ENCODE measurements around the gene PEX3.
"Not testable (repeated sequence)": the region's sequence is repeated elsewhere in the genome, so short reads cannot be mapped to it uniquely, and the experiment has no call there.

The PEX3 gene

GRCh38 chr6:143505537-143505936, 54.9 kb downstream of the PEX3 start:
- in situ Hi-C loops (cut with MboI; ENCODE audit: low sequenced_read_pairs), result no loop called here

GRCh38 chr6:143506199-143506598, 55.6 kb downstream of the PEX3 start:
- in situ Hi-C loops (cut with MboI; ENCODE audit: low sequenced_read_pairs), result no loop called here

GRCh38 chr6:143506620-143507019, 56.0 kb downstream of the PEX3 start:
- in situ Hi-C loops (cut with MboI; ENCODE audit: low sequenced_read_pairs), result no loop called here

- in situ Hi-C loops (cut with MboI; ENCODE audit: low sequenced_read_pairs), result no loop called here
These were observed 56.9 kb downstream of the PEX3 start for GRCh38 chr6:143507358-143508145.

- in situ Hi-C loops (cut with MboI; ENCODE audit: low sequenced_read_pairs), result not testable (repeated sequence)
These were observed 59.7 kb downstream of the PEX3 start for GRCh38 chr6:143510326-143510725.

GRCh38 chr6:143510991-143511891, 60.6 kb downstream of the PEX3 start, which contains the start of gene FUCA2:
FUCA2 (minus strand) TSS chr6:143511720; CDS start chr6:143511634, 86 bp downstream.
- in situ Hi-C loops (cut with MboI; ENCODE audit: low sequenced_read_pairs), result no loop called here

- in situ Hi-C loops (cut with MboI; ENCODE audit: low sequenced_read_pairs), result no loop called here
These were observed 62.8 kb downstream of the PEX3 start for GRCh38 chr6:143513410-143513809.

- in situ Hi-C loops (cut with MboI; ENCODE audit: low sequenced_read_pairs), result no loop called here
These were observed 64.6 kb downstream of the PEX3 start for GRCh38 chr6:143515061-143515760.

GRCh38 chr6:143515766-143516355, 65.3 kb downstream of the PEX3 start:
- in situ Hi-C loops (cut with MboI; ENCODE audit: low sequenced_read_pairs), result no loop called here

- in situ Hi-C loops (cut with MboI; ENCODE audit: low sequenced_read_pairs), result no loop called here
These were observed 66.3 kb downstream of the PEX3 start for GRCh38 chr6:143516690-143517446.

GRCh38 chr6:143517447-143517773, 66.8 kb downstream of the PEX3 start:
- in situ Hi-C loops (cut with MboI; ENCODE audit: low sequenced_read_pairs), result no loop called here

- in situ Hi-C loops (cut with MboI; ENCODE audit: low sequenced_read_pairs), result no loop called here
These were observed 71.5 kb downstream of the PEX3 start for GRCh38 chr6:143522039-143522600.

- in situ Hi-C loops (cut with MboI; ENCODE audit: low sequenced_read_pairs), result no loop called here
These were observed 74.8 kb downstream of the PEX3 start for GRCh38 chr6:143525356-143525755.

GRCh38 chr6:143527677-143528076, 77.1 kb downstream of the PEX3 start:
- in situ Hi-C loops (cut with MboI; ENCODE audit: low sequenced_read_pairs), result no loop called here

GRCh38 chr6:143528164-143528811, 77.7 kb downstream of the PEX3 start:
- in situ Hi-C loops (cut with MboI; ENCODE audit: low sequenced_read_pairs), result no loop called here

- in situ Hi-C loops (cut with MboI; ENCODE audit: low sequenced_read_pairs), result no loop called here
These were observed 78.5 kb downstream of the PEX3 start for GRCh38 chr6:143529095-143529494.

- in situ Hi-C loops (cut with MboI; ENCODE audit: low sequenced_read_pairs), result no loop called here
These were observed 81.3 kb downstream of the PEX3 start for GRCh38 chr6:143531720-143532499.

- in situ Hi-C loops (cut with MboI; ENCODE audit: low sequenced_read_pairs), result no loop called here
These were observed 84.6 kb downstream of the PEX3 start for GRCh38 chr6:143535189-143535614.

GRCh38 chr6:143536461-143536865, 85.9 kb downstream of the PEX3 start:
- in situ Hi-C loops (cut with MboI; ENCODE audit: low sequenced_read_pairs), result no loop called here

All from HL-60/S4 treated with phorbol 12-myristate 13-acetate at 8.2 ng/mL for 4 days and 3 days (cell line).